GM18526 (cell line): ENCODE measurements around the gene PLCB1.

Experiments
- POLR2A ChIP-seq: IDR thresholded peaks from 3 replicates; pipeline ENCODE4 v1.6.1; 2011; ENCODE audit not compliant: insufficient read length; ENCODE audit errors: extremely low read depth

The PLCB1 gene

GRCh38 chr20:8447262-8448120, 315.4 kb downstream of the PLCB1 start:
- TF ChIP-seq POLR2A = no peak

GRCh38 chr20:8449123-8449522, 317.1 kb downstream of the PLCB1 start:
- no peak for TF ChIP-seq POLR2A

- no peak for TF ChIP-seq POLR2A
Measured at GRCh38 chr20:8454137-8454712, 322.2 kb downstream of the PLCB1 start.

- no peak for TF ChIP-seq POLR2A
Measured at GRCh38 chr20:8456765-8457164, 324.7 kb downstream of the PLCB1 start.

- no peak for TF ChIP-seq POLR2A
Measured at GRCh38 chr20:8457978-8458377, 325.9 kb downstream of the PLCB1 start.

- TF ChIP-seq POLR2A = no peak
Measured at GRCh38 chr20:8461186-8461585, 329.1 kb downstream of the PLCB1 start.

GRCh38 chr20:8464368-8464767, 332.3 kb downstream of the PLCB1 start:
- no peak for TF ChIP-seq POLR2A

GRCh38 chr20:8470156-8470555, 338.1 kb downstream of the PLCB1 start:
- TF ChIP-seq POLR2A = no peak

GRCh38 chr20:8471465-8471864, 339.4 kb downstream of the PLCB1 start:
- no peak for TF ChIP-seq POLR2A

GRCh38 chr20:8473459-8473858, 341.4 kb downstream of the PLCB1 start:
- no peak for TF ChIP-seq POLR2A

GRCh38 chr20:8474027-8474668, 342.1 kb downstream of the PLCB1 start:
- TF ChIP-seq POLR2A = no peak

- no peak for TF ChIP-seq POLR2A
Measured at GRCh38 chr20:8476021-8476420, 344.0 kb downstream of the PLCB1 start.

- no peak for TF ChIP-seq POLR2A
Measured at GRCh38 chr20:8480597-8480996, 348.5 kb downstream of the PLCB1 start.

GRCh38 chr20:8487696-8488095, 355.6 kb downstream of the PLCB1 start:
- TF ChIP-seq POLR2A = no peak

GRCh38 chr20:8489094-8489883, 357.2 kb downstream of the PLCB1 start:
- TF ChIP-seq POLR2A = no peak

- no peak for TF ChIP-seq POLR2A
Measured at GRCh38 chr20:8490076-8490830, 358.2 kb downstream of the PLCB1 start.
